Measurements from ENCODE around the gene CORO1C. TPM values are rescaled to one million over a fixed set of nuclear protein-coding genes. Genes with fewer than 3 reads are reported as not detected.

CORO1C gene
- total RNA-seq, 1 donor from 2014 or later, result 164 TPM

DNA sequence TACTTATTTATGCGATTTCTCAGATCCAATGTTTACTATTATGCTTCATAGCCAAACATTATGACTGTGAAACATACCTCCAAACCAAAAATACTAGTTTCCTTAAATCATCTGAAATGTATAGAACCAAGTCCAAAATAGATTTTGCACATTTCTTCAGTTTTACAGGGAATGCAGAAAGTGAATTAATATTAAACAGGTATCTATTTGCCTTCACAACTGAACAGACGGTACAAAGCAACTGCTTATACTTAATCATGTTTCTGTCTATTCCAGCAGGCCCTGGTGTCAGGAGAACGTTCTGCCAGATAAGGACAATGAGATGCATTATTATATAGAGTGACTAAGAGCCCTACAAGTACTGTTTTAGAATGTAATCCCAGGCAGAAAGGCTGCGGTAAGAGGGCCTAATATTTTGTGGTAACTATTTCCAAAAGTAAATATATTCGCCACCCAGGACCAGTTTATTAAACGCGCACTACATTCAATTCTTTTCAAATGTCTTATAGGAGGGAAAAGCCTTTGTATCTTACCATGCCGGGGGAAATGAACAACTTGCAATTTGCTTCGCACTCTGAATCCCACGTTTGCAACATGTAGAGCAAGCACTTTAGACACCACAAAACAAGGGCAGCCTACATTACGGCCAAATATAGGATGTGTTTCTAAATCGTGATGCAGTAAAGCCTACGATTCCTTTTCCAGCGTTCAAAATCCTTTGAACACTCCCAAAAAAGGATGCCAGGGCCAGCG is 1.5 kb downstream of the CORO1C start:
- H3K36me3 ChIP-seq (ENCODE audit: control insufficient read depth, insufficient read depth, low read length), result no peaks in the 10 kb centered on the region
- H3K4me3 ChIP-seq (ENCODE audit: low read depth, low read length), result peak overlapping the region; percentile 98
- TF ChIP-seq CTCF (IDR thresholded peaks at IDR 0.05; ENCODE audit: insufficient read depth, low read length, poor library complexity, severe bottlenecking), result no peak
- no peaks in the 10 kb centered on the region for H3K27me3 ChIP-seq (ENCODE audit: control insufficient read depth, insufficient read depth, low read length)
- DNase-seq (ENCODE audit: low read depth), result no peak

DNA sequence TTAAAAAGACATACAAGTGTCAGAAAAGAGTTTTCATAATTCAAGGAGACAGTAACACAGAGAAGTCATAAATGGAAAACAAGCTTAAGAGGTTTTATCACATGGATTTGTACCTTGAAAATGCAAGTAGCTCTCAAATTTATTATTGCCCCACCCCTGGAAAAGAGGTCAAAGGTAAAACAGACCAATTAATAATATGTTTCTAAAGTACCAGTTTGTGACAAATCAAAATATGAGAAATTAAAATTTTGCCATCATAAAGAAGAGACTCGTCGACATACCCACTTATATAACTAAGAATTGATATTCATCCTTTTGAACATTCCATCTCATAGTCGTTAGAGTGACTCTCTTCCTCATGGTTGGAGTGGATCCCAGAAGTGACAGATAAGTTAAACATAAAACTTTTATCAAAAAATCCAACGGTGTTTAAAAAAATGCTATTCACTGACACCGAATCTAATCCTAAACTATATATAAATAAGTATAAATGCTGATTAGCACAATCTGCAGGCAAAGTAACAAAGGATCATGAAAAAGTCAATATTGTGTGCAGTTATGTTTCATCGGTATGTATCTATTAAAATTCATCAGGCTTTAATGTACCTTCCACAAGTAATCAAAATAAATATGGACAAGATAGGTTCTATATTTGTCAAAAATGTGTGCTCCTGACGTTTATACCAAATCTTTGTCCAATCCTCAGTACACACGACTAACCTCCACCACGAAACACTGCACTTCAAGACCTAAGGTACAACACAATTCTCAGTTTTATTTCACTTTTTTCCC is 2.3 kb downstream of the CORO1C start:
- Histone ChIP-seq H3K36me3 (ENCODE audit: control insufficient read depth, insufficient read depth, low read length) (no peaks in the 10 kb centered on the region), H3K27me3 (ENCODE audit: control insufficient read depth, insufficient read depth, low read length) (no peaks in the 10 kb centered on the region), H3K4me3 (ENCODE audit: low read depth, low read length) (peak overlapping the region; percentile 98)
- TF ChIP-seq CTCF (IDR thresholded peaks at IDR 0.05; ENCODE audit: insufficient read depth, low read length, poor library complexity, severe bottlenecking), result no peak
- no peak for DNase-seq (ENCODE audit: low read depth)

- no peak overlapping the region for H3K4me3 ChIP-seq (ENCODE audit: low read depth, low read length)
- no peak for TF ChIP-seq CTCF (IDR thresholded peaks at IDR 0.05; ENCODE audit: insufficient read depth, low read length, poor library complexity, severe bottlenecking)
- H3K36me3 ChIP-seq (ENCODE audit: control insufficient read depth, insufficient read depth, low read length), result no peaks in the 10 kb centered on the region
- no peaks in the 10 kb centered on the region for H3K27me3 ChIP-seq (ENCODE audit: control insufficient read depth, insufficient read depth, low read length)
- DNase-seq (ENCODE audit: low read depth), result no peak
Observed at GRCh38 chr12:108727868-108728735, 3.2 kb downstream of the CORO1C start.

DNA sequence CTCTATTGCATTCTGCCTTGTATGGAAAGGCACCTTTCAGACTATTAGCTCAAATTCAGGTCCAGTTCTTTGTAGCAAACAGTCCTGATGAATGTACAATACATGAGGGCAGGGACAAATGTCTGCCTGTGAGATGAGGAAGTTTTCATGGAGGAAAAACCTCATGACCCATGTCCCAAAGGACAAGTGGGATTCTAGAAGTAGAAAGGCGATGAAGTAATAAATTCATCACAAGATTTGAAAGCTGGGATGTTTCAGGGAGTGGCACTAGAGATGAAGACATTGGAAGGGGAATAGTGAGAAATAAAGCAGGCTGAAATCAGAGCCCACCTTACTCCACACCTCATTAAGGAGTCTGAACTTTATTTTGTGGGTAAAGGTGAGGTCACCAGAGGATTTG is 4.2 kb downstream of the CORO1C start:
- DNase-seq (ENCODE audit: low read depth), result no peak
- H3K4me3 ChIP-seq (ENCODE audit: low read depth, low read length), result no peak overlapping the region
- no peaks in the 10 kb centered on the region for H3K27me3 ChIP-seq (ENCODE audit: control insufficient read depth, insufficient read depth, low read length)
- no peak for TF ChIP-seq CTCF (IDR thresholded peaks at IDR 0.05; ENCODE audit: insufficient read depth, low read length, poor library complexity, severe bottlenecking)
- no peaks in the 10 kb centered on the region for H3K36me3 ChIP-seq (ENCODE audit: control insufficient read depth, insufficient read depth, low read length)

DNA sequence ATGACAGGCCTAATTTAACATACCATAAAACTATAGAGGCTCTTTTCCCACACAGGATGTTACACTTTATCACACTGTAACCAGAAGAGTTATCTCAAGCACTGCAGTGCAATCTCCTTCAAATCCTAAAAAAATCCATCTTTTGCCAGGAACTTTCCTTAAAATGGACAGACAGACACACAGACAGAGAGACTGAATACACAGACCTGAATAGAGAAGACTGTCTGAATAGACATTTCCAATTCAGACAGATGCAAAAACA is 6.5 kb downstream of the CORO1C start:
- Histone ChIP-seq H3K4me3 (ENCODE audit: low read depth, low read length) (no peak overlapping the region), H3K27me3 (ENCODE audit: control insufficient read depth, insufficient read depth, low read length) (no peaks in the 10 kb centered on the region)
- no peak for TF ChIP-seq CTCF (IDR thresholded peaks at IDR 0.05; ENCODE audit: insufficient read depth, low read length, poor library complexity, severe bottlenecking)

More for the DNA sequence above, 6.5 kb downstream of the CORO1C start:
- H3K36me3 ChIP-seq (ENCODE audit: control insufficient read depth, insufficient read depth, low read length), result no peaks in the 10 kb centered on the region
- DNase-seq (ENCODE audit: low read depth), result no peak

All from kidney epithelial cell (primary cell).